ENCODE measurements around the gene RNASEH2C. TPM values are rescaled to one million over a fixed set of nuclear protein-coding genes. Genes with fewer than 3 reads are reported as not detected.
"Not testable (repeated sequence)": the region's sequence is repeated elsewhere in the genome, so short reads cannot be mapped to it uniquely, and the experiment has no call there.

Gene RNASEH2C
- total RNA-seq = 10 to 100 TPM; 25.3 to 25.9 TPM
- 26.0 TPM for polyA plus RNA-seq (2013, experiment 1 of 2)
- polyA plus RNA-seq (2013, experiment 2 of 2) = 31.5 TPM
- 22.7 to 79.2 (median 47.6) reads per million in 172 experiments for total RNA-seq

GRCh38 chr11:65720211-65720934 is at the start of gene RNASEH2C:
RNASEH2C (minus strand) TSS chr11:65720798; CDS start chr11:65720758, 40 bp downstream.
- H3K4me1 ChIP-seq (ENCODE audit: insufficient read depth, low read length) = peaks cover 27% of the 10 kb centered on the region
- Mint-ChIP-seq H3K9me3 (no peaks in the 10 kb centered on the region), H3K27ac (peak within 1 kb of the TSS; percentile 82), H3K27me3 (no peaks in the 10 kb centered on the region), H3K36me3 (ENCODE audit: low read depth) (peaks cover 52% of the 10 kb centered on the region), H3K4me3 (peak within 1 kb of the TSS; percentile 94), H3K4me1 (ENCODE audit: low read depth) (peaks cover 27% of the 10 kb centered on the region)
- CTCF ChIA-PET = interaction anchor here (0.9 to 2.1 kb wide), 5 partner anchors 9 to 168 kb away, joined by 4 to 33 read pairs (median 5); partner anchors contain the start of genes FIBP and KAT5
- H3K27ac ChIP-seq (ENCODE audit: low read depth in 1 of 2, low read length in 2 of 2) = peak within 1 kb of the TSS; percentile 69 to 79
- peak within 1 kb of the TSS; percentile 85 for H3K4me3 ChIP-seq (ENCODE audit: low read length)
- intact Hi-C loops (cut with DNase I, micrococcal nuclease) = loop anchor here in 1 of 2 experiments (1.0 kb wide), 1 partner anchor 8 kb away; the partner anchor contains the start of gene KAT5
- peaks cover 41% of the 10 kb centered on the region for H3K36me3 ChIP-seq (ENCODE audit: insufficient read depth, low read length)
- peak; percentile 52 to 89 (median 68) for DNase-seq
- ATAC-seq (ENCODE audit: poor library complexity) = peak; percentile 94
- no peak for TF ChIP-seq CTCF (IDR thresholded peaks at IDR 0.05)
- POLR2A ChIA-PET = interaction anchor here (0.6 to 4.9 kb wide), 20 partner anchors 9 to 718 kb away, joined by 3 to 54 read pairs (median 4); partner anchors contain the start of genes BANF1, CCDC85B, CFL1 and EHBP1L1
- no peaks in the 10 kb centered on the region for H3K9me3 ChIP-seq (ENCODE audit: control insufficient read depth in 1 of 2, insufficient read depth in 1 of 2, low read length in 2 of 2)
- no peaks in the 10 kb centered on the region for H3K27me3 ChIP-seq (ENCODE audit: control insufficient read depth in 1 of 2, insufficient read depth in 2 of 2, low read length in 2 of 2)

- H3K27ac Mint-ChIP-seq; H3K27me3 Mint-ChIP-seq; H3K27ac ChIP-seq (ENCODE audit: low read depth in 1 of 2, low read length in 2 of 2); DNase-seq; H3K4me3 Mint-ChIP-seq; H3K4me1 Mint-ChIP-seq (ENCODE audit: low read depth); H3K27me3 ChIP-seq (ENCODE audit: control insufficient read depth in 1 of 2, insufficient read depth in 2 of 2, low read length in 2 of 2); H3K4me3 ChIP-seq (ENCODE audit: low read length); ATAC-seq (ENCODE audit: poor library complexity); intact Hi-C loops (cut with DNase I, micrococcal nuclease); H3K4me1 ChIP-seq (ENCODE audit: insufficient read depth, low read length); POLR2A ChIA-PET; H3K9me3 ChIP-seq (ENCODE audit: control insufficient read depth in 1 of 2, insufficient read depth in 1 of 2, low read length in 2 of 2); H3K36me3 Mint-ChIP-seq (ENCODE audit: low read depth); H3K9me3 Mint-ChIP-seq; H3K36me3 ChIP-seq (ENCODE audit: insufficient read depth, low read length): not testable (repeated sequence)
- CTCF ChIA-PET = interaction anchor here (0.9 kb wide), 1 partner anchor 12 kb away, joined by 3 read pairs; no protein-coding TSS in a partner anchor
These were observed 47.2 kb upstream of the RNASEH2C start for GRCh38 chr11:65767806-65768205.

- Histone ChIP-seq H3K27ac (ENCODE audit: low read depth in 1 of 2, low read length in 2 of 2) (no peak overlapping the region), H3K27me3 (ENCODE audit: control insufficient read depth in 1 of 2, insufficient read depth in 2 of 2, low read length in 2 of 2) (no peaks in the 10 kb centered on the region), H3K36me3 (ENCODE audit: insufficient read depth, low read length) (no peaks in the 10 kb centered on the region), H3K4me1 (ENCODE audit: insufficient read depth, low read length) (no peaks in the 10 kb centered on the region), H3K9me3 (ENCODE audit: control insufficient read depth in 1 of 2, insufficient read depth in 1 of 2, low read length in 2 of 2) (no peaks in the 10 kb centered on the region), H3K4me3 (ENCODE audit: low read length) (no peak overlapping the region)
- H3K9me3 Mint-ChIP-seq = no peaks in the 10 kb centered on the region
- intact Hi-C loops (cut with DNase I, micrococcal nuclease) = no loop called here
- no peak overlapping the region for H3K4me3 Mint-ChIP-seq
- H3K27me3 Mint-ChIP-seq = no peaks in the 10 kb centered on the region
- no peaks in the 10 kb centered on the region for H3K36me3 Mint-ChIP-seq (ENCODE audit: low read depth)
- H3K4me1 Mint-ChIP-seq (ENCODE audit: low read depth) = peaks cover 5% of the 10 kb centered on the region
- ChIA-PET CTCF (interaction anchor here (0.9 kb wide), 1 partner anchor 13 kb away, joined by 3 read pairs; no protein-coding TSS in a partner anchor), POLR2A (no interaction called here)
- DNase-seq (no peak), ATAC-seq (ENCODE audit: poor library complexity) (no peak)
- no peak overlapping the region for H3K27ac Mint-ChIP-seq
- TF ChIP-seq CTCF (IDR thresholded peaks at IDR 0.05) = no peak
These were observed 46.8 kb upstream of the RNASEH2C start for GRCh38 chr11:65767406-65767805.

Data from CD4-positive, alpha-beta T cell (primary cell).